ENCODE data around the gene CR1.

DNA sequence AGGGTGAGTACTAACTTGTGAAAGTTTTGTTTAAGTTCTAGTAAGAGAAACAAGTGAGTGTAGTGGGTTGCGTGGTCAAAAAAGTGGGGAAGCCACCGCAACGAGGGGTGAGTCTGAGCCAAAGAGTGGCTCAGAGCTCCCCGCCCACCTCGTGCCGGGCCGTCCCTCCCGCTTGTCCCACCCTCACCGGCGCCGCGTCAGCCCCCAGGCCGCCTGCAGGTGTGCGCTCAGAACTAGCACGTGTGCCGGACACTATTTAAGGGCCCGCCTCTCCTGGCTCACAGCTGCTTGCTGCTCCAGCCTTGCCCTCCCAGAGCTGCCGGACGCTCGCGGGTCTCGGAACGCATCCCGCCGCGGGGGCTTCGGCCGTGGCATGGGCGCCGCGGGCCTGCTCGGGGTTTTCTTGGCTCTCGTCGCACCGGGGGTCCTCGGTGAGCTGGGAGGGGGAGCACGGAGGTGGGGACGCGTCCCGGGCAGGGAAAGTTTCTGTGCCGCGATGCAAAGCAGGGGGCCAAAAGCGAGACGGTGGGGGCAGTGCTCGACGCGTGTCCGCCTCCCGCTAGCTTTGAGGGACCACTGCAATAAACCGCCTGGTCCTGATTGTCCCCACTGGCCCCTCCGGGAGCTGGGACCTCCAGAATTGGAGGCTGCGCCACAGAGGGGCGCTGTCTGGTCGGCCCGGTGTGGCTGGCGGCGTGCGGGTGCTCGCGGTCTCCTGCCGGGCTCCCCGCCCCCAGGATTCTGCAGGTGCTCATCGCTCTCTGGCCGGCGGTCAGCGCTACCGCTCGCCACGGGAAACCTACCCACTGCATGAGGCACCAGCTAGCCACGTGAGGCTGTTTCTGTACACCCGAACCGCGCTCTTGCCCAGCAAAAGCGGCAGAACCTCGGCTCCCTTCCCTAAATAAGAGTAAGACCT lies 41.7 kb upstream of the CR1 start, which contains the start of gene CR2:
- TF ChIP-seq, protein P1, sequence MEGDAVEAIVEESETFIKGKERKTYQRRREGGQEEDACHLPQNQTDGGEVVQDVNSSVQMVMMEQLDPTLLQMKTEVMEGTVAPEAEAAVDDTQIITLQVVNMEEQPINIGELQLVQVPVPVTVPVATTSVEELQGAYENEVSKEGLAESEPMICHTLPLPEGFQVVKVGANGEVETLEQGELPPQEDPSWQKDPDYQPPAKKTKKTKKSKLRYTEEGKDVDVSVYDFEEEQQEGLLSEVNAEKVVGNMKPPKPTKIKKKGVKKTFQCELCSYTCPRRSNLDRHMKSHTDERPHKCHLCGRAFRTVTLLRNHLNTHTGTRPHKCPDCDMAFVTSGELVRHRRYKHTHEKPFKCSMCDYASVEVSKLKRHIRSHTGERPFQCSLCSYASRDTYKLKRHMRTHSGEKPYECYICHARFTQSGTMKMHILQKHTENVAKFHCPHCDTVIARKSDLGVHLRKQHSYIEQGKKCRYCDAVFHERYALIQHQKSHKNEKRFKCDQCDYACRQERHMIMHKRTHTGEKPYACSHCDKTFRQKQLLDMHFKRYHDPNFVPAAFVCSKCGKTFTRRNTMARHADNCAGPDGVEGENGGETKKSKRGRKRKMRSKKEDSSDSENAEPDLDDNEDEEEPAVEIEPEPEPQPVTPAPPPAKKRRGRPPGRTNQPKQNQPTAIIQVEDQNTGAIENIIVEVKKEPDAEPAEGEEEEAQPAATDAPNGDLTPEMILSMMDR (IDR thresholded peaks at IDR 0.05), result peak in 2 of 6 experiments; percentile 12 to 35
- no peak for TF ChIP-seq POLR2A (IDR thresholded peaks at IDR 0.05)

Data from Peyer's patch (tissue), 4 donors.